ENCODE data around the gene DDR2.
"Not testable (repeated sequence)": the region's sequence is repeated elsewhere in the genome, so short reads cannot be mapped to it uniquely, and the experiment has no call there.

The DDR2 gene

GRCh38 chr1:162727493-162727892 is 95.2 kb downstream of the DDR2 start:
- DNase-seq = not testable (repeated sequence)

- DNase-seq = no peak
Observed at GRCh38 chr1:162728573-162728972, 96.3 kb downstream of the DDR2 start.

GRCh38 chr1:162729195-162729774 is 97.0 kb downstream of the DDR2 start:
- DNase-seq = not testable (repeated sequence)

GRCh38 chr1:162732094-162732493 is 99.8 kb downstream of the DDR2 start:
- no peak for DNase-seq

GRCh38 chr1:162732566-162733335 is 100.5 kb downstream of the DDR2 start:
- DNase-seq = no peak

- no peak for DNase-seq
Observed at GRCh38 chr1:162733336-162733590, 101.0 kb downstream of the DDR2 start.

- DNase-seq = no peak
Observed at GRCh38 chr1:162734047-162734446, 101.8 kb downstream of the DDR2 start.

GRCh38 chr1:162736184-162736583 is 103.9 kb downstream of the DDR2 start:
- DNase-seq = no peak

- DNase-seq = no peak
Observed at GRCh38 chr1:162736633-162737067, 104.4 kb downstream of the DDR2 start.

- DNase-seq = no peak
Observed at GRCh38 chr1:162740755-162741154, 108.5 kb downstream of the DDR2 start.

- DNase-seq = no peak
Observed at GRCh38 chr1:162741574-162741973, 109.3 kb downstream of the DDR2 start.

- not testable (repeated sequence) for DNase-seq
Observed at GRCh38 chr1:162746264-162746942, 114.1 kb downstream of the DDR2 start.

- DNase-seq = no peak
Observed at GRCh38 chr1:162753001-162753658, 120.9 kb downstream of the DDR2 start.

GRCh38 chr1:162753998-162754585 is 121.8 kb downstream of the DDR2 start:
- no peak for DNase-seq

GRCh38 chr1:162755306-162755705 is 123.0 kb downstream of the DDR2 start:
- no peak for DNase-seq

GRCh38 chr1:162756523-162756922 is 124.3 kb downstream of the DDR2 start:
- DNase-seq = no peak

GRCh38 chr1:162757476-162757875 is 125.2 kb downstream of the DDR2 start:
- DNase-seq = no peak

GRCh38 chr1:162765788-162766187 is 133.5 kb downstream of the DDR2 start:
- DNase-seq = no peak

- DNase-seq = no peak
Observed at GRCh38 chr1:162772571-162773154, 140.4 kb downstream of the DDR2 start.

GRCh38 chr1:162774007-162774406 is 141.7 kb downstream of the DDR2 start:
- no peak for DNase-seq

GRCh38 chr1:162779043-162779442 is 146.8 kb downstream of the DDR2 start:
- DNase-seq = no peak

- no peak for DNase-seq
Observed at GRCh38 chr1:162782671-162783070, 150.4 kb downstream of the DDR2 start.

- DNase-seq = not testable (repeated sequence)
Observed at GRCh38 chr1:162784926-162785325, 152.7 kb downstream of the DDR2 start.

Measured in CD4-positive, alpha-beta T cell treated with Interleukin-17A for 1 hour (primary cell).